ENCODE results near the gene ZDHHC17.

The ZDHHC17 gene

GRCh38 chr12:76820888-76821482 is 57.1 kb downstream of the ZDHHC17 start:
- peak; percentile 26 for DNase-seq (ENCODE audit: low spot score)

GRCh38 chr12:76830436-76830835 is 66.5 kb downstream of the ZDHHC17 start:
- no peak for DNase-seq (ENCODE audit: low spot score)

GRCh38 chr12:76836633-76837032 is 72.7 kb downstream of the ZDHHC17 start:
- no peak for DNase-seq (ENCODE audit: low spot score)

GRCh38 chr12:76847260-76847659 is 83.3 kb downstream of the ZDHHC17 start:
- DNase-seq (ENCODE audit: low spot score): no peak

GRCh38 chr12:76848132-76848531 is 84.2 kb downstream of the ZDHHC17 start:
- no peak for DNase-seq (ENCODE audit: low spot score)

GRCh38 chr12:76852106-76852505 is 88.2 kb downstream of the ZDHHC17 start:
- no peak for DNase-seq (ENCODE audit: low spot score)

- DNase-seq (ENCODE audit: low spot score): no peak
Observed at GRCh38 chr12:76855271-76855670, 91.4 kb downstream of the ZDHHC17 start.

GRCh38 chr12:76856018-76856644 is 92.2 kb downstream of the ZDHHC17 start:
- no peak for DNase-seq (ENCODE audit: low spot score)

- DNase-seq (ENCODE audit: low spot score): no peak
Observed at GRCh38 chr12:76859611-76860010, 95.7 kb downstream of the ZDHHC17 start.

- DNase-seq (ENCODE audit: low spot score): no peak
Observed at GRCh38 chr12:76860256-76860655, 96.3 kb downstream of the ZDHHC17 start.

- no peak for DNase-seq (ENCODE audit: low spot score)
Observed at GRCh38 chr12:76863005-76863670, 99.2 kb downstream of the ZDHHC17 start.

- no peak for DNase-seq (ENCODE audit: low spot score)
Observed at GRCh38 chr12:76863837-76864236, 99.9 kb downstream of the ZDHHC17 start.

GRCh38 chr12:76864791-76865400 is 101.0 kb downstream of the ZDHHC17 start:
- no peak for DNase-seq (ENCODE audit: low spot score)

- DNase-seq (ENCODE audit: low spot score): no peak
Observed at GRCh38 chr12:76866151-76866567, 102.2 kb downstream of the ZDHHC17 start.

GRCh38 chr12:76866726-76867125 is 102.8 kb downstream of the ZDHHC17 start:
- DNase-seq (ENCODE audit: low spot score): no peak

GRCh38 chr12:76871082-76871481 is 107.2 kb downstream of the ZDHHC17 start:
- DNase-seq (ENCODE audit: low spot score): no peak

GRCh38 chr12:76871742-76872141 is 107.8 kb downstream of the ZDHHC17 start:
- DNase-seq (ENCODE audit: low spot score): no peak

GRCh38 chr12:76872415-76872814 is 108.5 kb downstream of the ZDHHC17 start:
- no peak for DNase-seq (ENCODE audit: low spot score)

GRCh38 chr12:76874027-76874426 is 110.1 kb downstream of the ZDHHC17 start:
- DNase-seq (ENCODE audit: low spot score): no peak

GRCh38 chr12:76874491-76875190 is 110.7 kb downstream of the ZDHHC17 start:
- DNase-seq (ENCODE audit: low spot score): no peak

GRCh38 chr12:76876696-76877229 is 112.8 kb downstream of the ZDHHC17 start:
- DNase-seq (ENCODE audit: low spot score): no peak

Data from LoVo (cell line).